Mesenchymal stem cell (in vitro differentiated cells and primary cell): ENCODE results near the gene FHIT.
"Not testable (repeated sequence)": the region's sequence is repeated elsewhere in the genome, so short reads cannot be mapped to it uniquely, and the experiment has no call there.

Experiments
- DNase-seq: peaks from one replicate; pipeline ENCODE4 v3.0.0-alpha.2; 2013
- H2AFZ ChIP-seq: one replicate; pipeline ENCODE4 v1.6.1; 2013; ENCODE audit warnings: low read depth, mild to moderate bottlenecking, control low read depth, inconsistent platforms, low read length, moderate library complexity
- H2AK5ac ChIP-seq: 2 replicates; pipeline ENCODE4 v1.6.1; 2013; ENCODE audit warnings: low read length, moderate library complexity, mild to moderate bottlenecking, inconsistent platforms; ENCODE audit not compliant: severe bottlenecking
- H2BK120ac ChIP-seq: one replicate; pipeline ENCODE4 v1.6.1; 2013; ENCODE audit warnings: low read depth, mild to moderate bottlenecking, inconsistent platforms, low read length, moderate library complexity
- H2BK12ac ChIP-seq, 2 experiments: one replicate each; pipeline ENCODE4 v1.6.1; 2013; ENCODE audit warnings: inconsistent platforms in 2 of 2, low read length in 2 of 2, mild to moderate bottlenecking in 2 of 2, moderate library complexity in 2 of 2, control low read depth in 1 of 2
- H2BK15ac ChIP-seq: one replicate; pipeline ENCODE4 v1.6.1; 2013; ENCODE audit warnings: mild to moderate bottlenecking, low read depth, inconsistent platforms; ENCODE audit not compliant: poor library complexity, severe bottlenecking
- H2BK5ac ChIP-seq: 2 replicates; pipeline ENCODE4 v1.6.1; 2013; ENCODE audit warnings: low read depth, mild to moderate bottlenecking, low read length, control low read depth, inconsistent platforms; ENCODE audit not compliant: poor library complexity, severe bottlenecking
- H3K14ac ChIP-seq, 2 experiments: one replicate each; pipeline ENCODE4 v1.6.1; 2013; ENCODE audit warnings: inconsistent platforms in 2 of 2, low read length in 2 of 2, control low read depth in 1 of 2, mild to moderate bottlenecking in 1 of 2, moderate library complexity in 1 of 2
- H3K18ac ChIP-seq, 2 experiments: one replicate each; pipeline ENCODE4 v1.6.1; 2013; ENCODE audit warnings: inconsistent platforms in 2 of 2, low read length in 2 of 2, control low read depth in 1 of 2, low read depth in 1 of 2, mild to moderate bottlenecking in 1 of 2
- H3K23ac ChIP-seq, 2 experiments: one replicate each; pipeline ENCODE4 v1.6.1; 2013; ENCODE audit warnings: inconsistent platforms in 2 of 2, low read length in 2 of 2, mild to moderate bottlenecking in 2 of 2, moderate library complexity in 2 of 2, control low read depth in 1 of 2
- H3K27ac ChIP-seq: 2 replicates; pipeline ENCODE4 v1.5.1; 2013; ENCODE audit warnings: mild to moderate bottlenecking, moderate library complexity, low read length, control low read depth, inconsistent platforms; ENCODE audit not compliant: poor library complexity, severe bottlenecking
- H3K27me3 ChIP-seq, 2 experiments: 2 replicates each; pipeline versions ENCODE4 v1.6.1 to v1.7.0; 2013; ENCODE audit warnings: low read length in 2 of 2, mild to moderate bottlenecking in 2 of 2, moderate library complexity in 2 of 2, control low read depth in 1 of 2, inconsistent platforms in 1 of 2; ENCODE audit not compliant: control insufficient read depth in 1 of 2, insufficient read depth in 1 of 2
- H3K36me3 ChIP-seq, 2 experiments: 2 replicates each; pipeline versions ENCODE4 v1.6.1 to v1.7.0; 2013; ENCODE audit warnings: low read length in 2 of 2, control low read depth in 1 of 2, inconsistent platforms in 1 of 2, low read depth in 1 of 2, mild to moderate bottlenecking in 1 of 2; ENCODE audit not compliant: insufficient read depth in 2 of 2, control insufficient read depth in 1 of 2
- H3K4ac ChIP-seq, 2 experiments: one replicate each; pipeline ENCODE4 v1.6.1; 2013; ENCODE audit warnings: inconsistent platforms in 2 of 2, low read length in 2 of 2, mild to moderate bottlenecking in 2 of 2, moderate library complexity in 2 of 2, control low read depth in 1 of 2, low read depth in 1 of 2
- H3K4me1 ChIP-seq: 2 replicates; pipeline ENCODE4 v1.6.1; 2013; ENCODE audit warnings: low read depth, low read length, control low read depth; ENCODE audit not compliant: control insufficient read depth, insufficient read depth
- H3K4me2 ChIP-seq: 2 replicates; pipeline ENCODE4 v1.6.1; 2013; ENCODE audit warnings: low read length, mild to moderate bottlenecking, inconsistent platforms; ENCODE audit not compliant: poor library complexity, severe bottlenecking
- H3K4me3 ChIP-seq, 2 experiments: 2 replicates each; pipeline versions ENCODE4 v1.5.1 to v1.7.0; 2013; ENCODE audit warnings: low read length in 2 of 2, mild to moderate bottlenecking in 2 of 2, control low read depth in 1 of 2, low read depth in 1 of 2; ENCODE audit not compliant: insufficient read depth in 1 of 2
- H3K79me1 ChIP-seq: replicated peaks from 2 replicates; pipeline ENCODE4 v1.6.1; 2013; ENCODE audit warnings: mild to moderate bottlenecking, control low read depth, low read length, inconsistent platforms; ENCODE audit not compliant: poor library complexity, severe bottlenecking
- H3K9ac ChIP-seq: 2 replicates; pipeline ENCODE4 v1.7.0; 2013; ENCODE audit warnings: mild to moderate bottlenecking, low read length, moderate library complexity
- H3K9me3 ChIP-seq: 2 replicates; pipeline ENCODE4 v1.7.0; 2013; ENCODE audit warnings: mild to moderate bottlenecking, low read length; ENCODE audit not compliant: control insufficient read depth
- H4K8ac ChIP-seq: one replicate; pipeline ENCODE4 v1.6.1; 2013; ENCODE audit warnings: inconsistent platforms, mild to moderate bottlenecking, low read length, moderate library complexity
- H4K91ac ChIP-seq: one replicate; pipeline ENCODE4 v1.6.1; 2013; ENCODE audit warnings: mild to moderate bottlenecking, low read length, inconsistent platforms
- WGBS: methylation state at CpG from one replicate; pipeline ENCODE4 v1.1.7; 2013; ENCODE audit warnings: mixed read lengths; 5-methylcytosine and 5-hydroxymethylcytosine counted together

The FHIT gene

DNA sequence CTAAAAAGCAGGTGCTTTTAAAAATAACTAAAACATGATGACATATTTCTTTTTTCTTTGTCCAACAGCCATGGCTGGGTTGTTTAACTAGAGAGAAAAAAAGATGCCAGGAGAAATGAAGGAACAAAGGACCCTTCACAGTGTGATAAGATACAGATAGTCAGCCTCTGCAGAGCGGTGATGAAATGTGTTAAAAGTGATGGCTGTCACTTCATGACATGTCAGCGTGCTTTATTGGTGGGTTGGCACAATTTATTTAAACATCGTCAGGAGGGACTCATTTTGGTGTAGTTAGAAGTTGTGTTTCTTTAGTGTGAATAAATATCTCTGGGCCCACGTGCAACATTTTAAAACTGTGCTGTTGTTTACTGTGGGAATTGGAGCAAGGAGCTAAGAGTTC, 1314.1 kb downstream of the FHIT start:
- Histone ChIP-seq H2BK120ac (no peak overlapping the region), H4K91ac (no peak overlapping the region), H3K14ac (no peak overlapping the region), H3K79me1 (no peaks in the 10 kb centered on the region), H3K4me3 (no peak overlapping the region), H3K36me3 (no peaks in the 10 kb centered on the region), H2AK5ac (no peak overlapping the region), H3K4ac (no peak overlapping the region), H3K9ac (no peak overlapping the region), H3K4me2 (no peak overlapping the region), H2BK5ac (no peak overlapping the region), H2BK15ac (no peak overlapping the region), H3K9me3 (no peaks in the 10 kb centered on the region), H2BK12ac (no peak overlapping the region), H3K27ac (no peak overlapping the region), H3K23ac (no peak overlapping the region), H2AFZ (no peak overlapping the region), H4K8ac (no peak overlapping the region), H3K4me1 (no peaks in the 10 kb centered on the region), H3K27me3 (no peaks in the 10 kb centered on the region), H3K18ac (no peak overlapping the region)
- WGBS, result 63% methylated on average over 3 of the region's 4 CpGs
- DNase-seq, result no peak

DNA sequence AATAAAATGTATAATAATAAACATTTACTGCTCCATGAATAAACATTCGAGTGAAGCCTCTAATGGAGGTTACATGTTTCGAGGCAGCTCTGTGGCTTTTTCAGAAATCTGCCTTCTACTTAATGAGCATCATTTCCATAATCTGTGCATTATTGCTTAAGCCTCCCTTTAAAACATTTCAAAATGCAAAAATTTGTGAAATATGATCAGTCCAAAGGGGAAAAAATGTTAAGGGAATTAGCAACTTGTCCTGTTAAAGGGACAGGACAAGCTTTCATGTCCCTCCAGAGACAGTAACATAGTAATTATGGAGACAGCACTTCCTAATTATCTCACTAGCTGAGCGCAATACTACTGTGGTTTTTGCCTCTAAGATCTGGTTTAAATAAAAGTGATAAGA, 1314.8 kb downstream of the FHIT start:
- Histone ChIP-seq H3K18ac (no peak overlapping the region), H3K27ac (no peak overlapping the region), H3K9ac (no peak overlapping the region), H3K4me3 (no peak overlapping the region), H3K4ac (no peak overlapping the region), H2BK12ac (no peak overlapping the region), H3K4me2 (no peak overlapping the region), H2BK5ac (no peak overlapping the region), H3K4me1 (no peaks in the 10 kb centered on the region), H4K91ac (no peak overlapping the region), H2AFZ (no peak overlapping the region), H3K23ac (no peak overlapping the region), H3K36me3 (no peaks in the 10 kb centered on the region), H3K79me1 (no peaks in the 10 kb centered on the region), H3K14ac (no peak overlapping the region), H2AK5ac (no peak overlapping the region), H2BK15ac (no peak overlapping the region), H3K27me3 (no peaks in the 10 kb centered on the region), H2BK120ac (no peak overlapping the region), H3K9me3 (no peaks in the 10 kb centered on the region), H4K8ac (no peak overlapping the region)
- no peak for DNase-seq
- 70% methylated on average over 2 of the region's 3 CpGs for WGBS

GRCh38 chr3:59935025-59935424, 1316.2 kb downstream of the FHIT start:
- no peak for DNase-seq
- Histone ChIP-seq H2AFZ (no peak overlapping the region), H3K23ac (no peak overlapping the region), H2BK15ac (no peak overlapping the region), H2BK120ac (no peak overlapping the region), H4K91ac (no peak overlapping the region), H2AK5ac (no peak overlapping the region), H3K4me1 (no peaks in the 10 kb centered on the region), H3K4me3 (no peak overlapping the region), H3K9me3 (no peaks in the 10 kb centered on the region), H3K27ac (no peak overlapping the region), H3K18ac (no peak overlapping the region), H3K4ac (no peak overlapping the region), H2BK12ac (no peak overlapping the region), H3K14ac (no peak overlapping the region), H3K9ac (no peak overlapping the region), H4K8ac (no peak overlapping the region), H3K4me2 (no peak overlapping the region), H3K27me3 (no peaks in the 10 kb centered on the region), H3K79me1 (no peaks in the 10 kb centered on the region), H2BK5ac (no peak overlapping the region), H3K36me3 (no peaks in the 10 kb centered on the region)
- WGBS, result 44% methylated on average over 1 of the region's 1 CpG

DNA sequence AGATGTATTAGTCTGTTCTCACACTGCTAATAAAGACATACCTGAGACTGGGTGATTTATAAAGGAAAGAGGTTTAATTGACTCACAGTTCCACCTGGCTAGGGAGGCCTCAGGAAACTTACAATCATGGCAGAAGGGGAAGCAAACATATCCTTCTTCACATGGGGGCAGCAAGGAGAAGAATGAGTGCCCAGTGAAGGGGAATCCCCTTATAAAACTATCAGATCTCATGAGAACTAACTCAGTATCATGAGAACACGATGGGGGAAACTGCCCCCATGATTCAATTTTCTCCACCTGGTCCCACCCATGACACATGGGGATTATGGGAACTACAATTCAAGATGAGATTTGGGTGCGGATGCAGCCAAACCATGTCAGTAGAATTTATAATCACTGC, 1316.7 kb downstream of the FHIT start:
- not testable (repeated sequence) for H3K4me2 ChIP-seq, H3K9me3 ChIP-seq, H3K18ac ChIP-seq, H3K9ac ChIP-seq, H3K14ac ChIP-seq, H3K4me1 ChIP-seq, DNase-seq, H2AK5ac ChIP-seq, H4K91ac ChIP-seq, H3K79me1 ChIP-seq, H3K23ac ChIP-seq, H2AFZ ChIP-seq, H2BK15ac ChIP-seq, H4K8ac ChIP-seq, H3K4ac ChIP-seq, H3K4me3 ChIP-seq, H3K27ac ChIP-seq, H3K27me3 ChIP-seq, H2BK5ac ChIP-seq, H3K36me3 ChIP-seq, H2BK12ac ChIP-seq, H2BK120ac ChIP-seq
- 78% methylated on average over 2 of the region's 2 CpGs for WGBS
